ENCODE results near the gene NOM1. TPM values are rescaled to one million over a fixed set of nuclear protein-coding genes. Genes with fewer than 3 reads are reported as not detected.

The NOM1 gene
- total and polyA plus RNA-seq, 2 experiments from 2014 or later = 17.7 to 36.5 TPM

DNA sequence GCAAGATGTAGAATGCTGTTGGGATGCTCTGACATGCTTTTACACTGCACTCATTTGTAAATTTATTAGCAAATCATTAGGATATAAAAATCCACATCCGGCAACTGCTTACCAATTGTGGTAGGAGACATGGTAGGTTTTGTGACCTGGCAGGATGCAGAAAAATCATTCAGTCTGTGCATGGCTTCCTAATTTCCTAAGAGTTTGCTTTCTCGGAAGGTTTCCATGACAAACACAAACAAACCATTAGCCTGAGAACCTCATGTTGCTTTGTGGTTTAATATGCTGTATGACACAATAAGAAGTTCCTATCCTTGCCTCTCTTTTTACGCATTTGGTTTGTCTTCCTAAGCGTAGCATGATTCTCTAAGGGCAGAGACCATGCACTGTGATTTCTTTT, 41.9 kb upstream of the NOM1 start:
- DNase-seq (ENCODE audit: low spot score) (no peak), ATAC-seq (no peak)
- H3K79me2 ChIP-seq (replicated peaks; ENCODE audit: insufficient read depth) = no peaks in the 10 kb centered on the region
- no peak overlapping the region for H3K27ac ChIP-seq (ENCODE audit: low read depth)
- no peak overlapping the region for H2AFZ ChIP-seq
- Mint-ChIP-seq H3K4me3 (no peak overlapping the region), H3K4me1 (no peaks in the 10 kb centered on the region), H3K36me3 (ENCODE audit: low read depth) (no peaks in the 10 kb centered on the region), H3K27me3 (ENCODE audit: insufficient read depth, low read depth, poor library complexity) (no peaks in the 10 kb centered on the region), H3K27ac (no peak overlapping the region), H3K9me3 (0 out of 3 replicates have a peak, but pooled peaks cover 2% of the 10 kb centered on the region)
- H3K4me1 ChIP-seq (ENCODE audit: insufficient read depth) = no peaks in the 10 kb centered on the region
- TF ChIP-seq NANOG (IDR thresholded peaks at IDR 0.05; ENCODE audit: borderline replicate concordance) (no peak), CREB1 (CRISPR knock-in tag; IDR thresholded peaks at IDR 0.05; ENCODE audit: low read depth) (no peak), ZNF114 (CRISPR knock-in tag; IDR thresholded peaks at IDR 0.05) (no peak), STAT1 (IDR thresholded peaks at IDR 0.05; ENCODE audit: unreplicated experiment) (no peak), EZH2 (IDR thresholded peaks at IDR 0.05; ENCODE audit: low read depth, unreplicated experiment) (no peak), JUNB (IDR thresholded peaks at IDR 0.05; ENCODE audit: unreplicated experiment) (no peak), POLR2AphosphoS5 (IDR thresholded peaks at IDR 0.05; ENCODE audit: low read depth) (no peak), EZH2phosphoT487 (IDR thresholded peaks at IDR 0.05; ENCODE audit: unreplicated experiment) (no peak), ZNF331 (CRISPR knock-in tag; IDR thresholded peaks at IDR 0.05; ENCODE audit: low read depth) (no peak)
- TF ChIP-seq, protein P1, sequence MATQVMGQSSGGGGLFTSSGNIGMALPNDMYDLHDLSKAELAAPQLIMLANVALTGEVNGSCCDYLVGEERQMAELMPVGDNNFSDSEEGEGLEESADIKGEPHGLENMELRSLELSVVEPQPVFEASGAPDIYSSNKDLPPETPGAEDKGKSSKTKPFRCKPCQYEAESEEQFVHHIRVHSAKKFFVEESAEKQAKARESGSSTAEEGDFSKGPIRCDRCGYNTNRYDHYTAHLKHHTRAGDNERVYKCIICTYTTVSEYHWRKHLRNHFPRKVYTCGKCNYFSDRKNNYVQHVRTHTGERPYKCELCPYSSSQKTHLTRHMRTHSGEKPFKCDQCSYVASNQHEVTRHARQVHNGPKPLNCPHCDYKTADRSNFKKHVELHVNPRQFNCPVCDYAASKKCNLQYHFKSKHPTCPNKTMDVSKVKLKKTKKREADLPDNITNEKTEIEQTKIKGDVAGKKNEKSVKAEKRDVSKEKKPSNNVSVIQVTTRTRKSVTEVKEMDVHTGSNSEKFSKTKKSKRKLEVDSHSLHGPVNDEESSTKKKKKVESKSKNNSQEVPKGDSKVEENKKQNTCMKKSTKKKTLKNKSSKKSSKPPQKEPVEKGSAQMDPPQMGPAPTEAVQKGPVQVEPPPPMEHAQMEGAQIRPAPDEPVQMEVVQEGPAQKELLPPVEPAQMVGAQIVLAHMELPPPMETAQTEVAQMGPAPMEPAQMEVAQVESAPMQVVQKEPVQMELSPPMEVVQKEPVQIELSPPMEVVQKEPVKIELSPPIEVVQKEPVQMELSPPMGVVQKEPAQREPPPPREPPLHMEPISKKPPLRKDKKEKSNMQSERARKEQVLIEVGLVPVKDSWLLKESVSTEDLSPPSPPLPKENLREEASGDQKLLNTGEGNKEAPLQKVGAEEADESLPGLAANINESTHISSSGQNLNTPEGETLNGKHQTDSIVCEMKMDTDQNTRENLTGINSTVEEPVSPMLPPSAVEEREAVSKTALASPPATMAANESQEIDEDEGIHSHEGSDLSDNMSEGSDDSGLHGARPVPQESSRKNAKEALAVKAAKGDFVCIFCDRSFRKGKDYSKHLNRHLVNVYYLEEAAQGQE (IDR thresholded peaks at IDR 0.05; ENCODE audit: unreplicated experiment) = no peak
- TF ChIP-seq, protein P2, sequence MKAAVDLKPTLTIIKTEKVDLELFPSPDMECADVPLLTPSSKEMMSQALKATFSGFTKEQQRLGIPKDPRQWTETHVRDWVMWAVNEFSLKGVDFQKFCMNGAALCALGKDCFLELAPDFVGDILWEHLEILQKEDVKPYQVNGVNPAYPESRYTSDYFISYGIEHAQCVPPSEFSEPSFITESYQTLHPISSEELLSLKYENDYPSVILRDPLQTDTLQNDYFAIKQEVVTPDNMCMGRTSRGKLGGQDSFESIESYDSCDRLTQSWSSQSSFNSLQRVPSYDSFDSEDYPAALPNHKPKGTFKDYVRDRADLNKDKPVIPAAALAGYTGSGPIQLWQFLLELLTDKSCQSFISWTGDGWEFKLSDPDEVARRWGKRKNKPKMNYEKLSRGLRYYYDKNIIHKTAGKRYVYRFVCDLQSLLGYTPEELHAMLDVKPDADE (IDR thresholded peaks at IDR 0.05) = no peak
- TF ChIP-seq, protein P3, sequence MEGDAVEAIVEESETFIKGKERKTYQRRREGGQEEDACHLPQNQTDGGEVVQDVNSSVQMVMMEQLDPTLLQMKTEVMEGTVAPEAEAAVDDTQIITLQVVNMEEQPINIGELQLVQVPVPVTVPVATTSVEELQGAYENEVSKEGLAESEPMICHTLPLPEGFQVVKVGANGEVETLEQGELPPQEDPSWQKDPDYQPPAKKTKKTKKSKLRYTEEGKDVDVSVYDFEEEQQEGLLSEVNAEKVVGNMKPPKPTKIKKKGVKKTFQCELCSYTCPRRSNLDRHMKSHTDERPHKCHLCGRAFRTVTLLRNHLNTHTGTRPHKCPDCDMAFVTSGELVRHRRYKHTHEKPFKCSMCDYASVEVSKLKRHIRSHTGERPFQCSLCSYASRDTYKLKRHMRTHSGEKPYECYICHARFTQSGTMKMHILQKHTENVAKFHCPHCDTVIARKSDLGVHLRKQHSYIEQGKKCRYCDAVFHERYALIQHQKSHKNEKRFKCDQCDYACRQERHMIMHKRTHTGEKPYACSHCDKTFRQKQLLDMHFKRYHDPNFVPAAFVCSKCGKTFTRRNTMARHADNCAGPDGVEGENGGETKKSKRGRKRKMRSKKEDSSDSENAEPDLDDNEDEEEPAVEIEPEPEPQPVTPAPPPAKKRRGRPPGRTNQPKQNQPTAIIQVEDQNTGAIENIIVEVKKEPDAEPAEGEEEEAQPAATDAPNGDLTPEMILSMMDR (conservative IDR thresholded peaks at IDR 0.05; ENCODE audit: low read depth in 2 of 2) = no peak
- TF ChIP-seq, protein P4, sequence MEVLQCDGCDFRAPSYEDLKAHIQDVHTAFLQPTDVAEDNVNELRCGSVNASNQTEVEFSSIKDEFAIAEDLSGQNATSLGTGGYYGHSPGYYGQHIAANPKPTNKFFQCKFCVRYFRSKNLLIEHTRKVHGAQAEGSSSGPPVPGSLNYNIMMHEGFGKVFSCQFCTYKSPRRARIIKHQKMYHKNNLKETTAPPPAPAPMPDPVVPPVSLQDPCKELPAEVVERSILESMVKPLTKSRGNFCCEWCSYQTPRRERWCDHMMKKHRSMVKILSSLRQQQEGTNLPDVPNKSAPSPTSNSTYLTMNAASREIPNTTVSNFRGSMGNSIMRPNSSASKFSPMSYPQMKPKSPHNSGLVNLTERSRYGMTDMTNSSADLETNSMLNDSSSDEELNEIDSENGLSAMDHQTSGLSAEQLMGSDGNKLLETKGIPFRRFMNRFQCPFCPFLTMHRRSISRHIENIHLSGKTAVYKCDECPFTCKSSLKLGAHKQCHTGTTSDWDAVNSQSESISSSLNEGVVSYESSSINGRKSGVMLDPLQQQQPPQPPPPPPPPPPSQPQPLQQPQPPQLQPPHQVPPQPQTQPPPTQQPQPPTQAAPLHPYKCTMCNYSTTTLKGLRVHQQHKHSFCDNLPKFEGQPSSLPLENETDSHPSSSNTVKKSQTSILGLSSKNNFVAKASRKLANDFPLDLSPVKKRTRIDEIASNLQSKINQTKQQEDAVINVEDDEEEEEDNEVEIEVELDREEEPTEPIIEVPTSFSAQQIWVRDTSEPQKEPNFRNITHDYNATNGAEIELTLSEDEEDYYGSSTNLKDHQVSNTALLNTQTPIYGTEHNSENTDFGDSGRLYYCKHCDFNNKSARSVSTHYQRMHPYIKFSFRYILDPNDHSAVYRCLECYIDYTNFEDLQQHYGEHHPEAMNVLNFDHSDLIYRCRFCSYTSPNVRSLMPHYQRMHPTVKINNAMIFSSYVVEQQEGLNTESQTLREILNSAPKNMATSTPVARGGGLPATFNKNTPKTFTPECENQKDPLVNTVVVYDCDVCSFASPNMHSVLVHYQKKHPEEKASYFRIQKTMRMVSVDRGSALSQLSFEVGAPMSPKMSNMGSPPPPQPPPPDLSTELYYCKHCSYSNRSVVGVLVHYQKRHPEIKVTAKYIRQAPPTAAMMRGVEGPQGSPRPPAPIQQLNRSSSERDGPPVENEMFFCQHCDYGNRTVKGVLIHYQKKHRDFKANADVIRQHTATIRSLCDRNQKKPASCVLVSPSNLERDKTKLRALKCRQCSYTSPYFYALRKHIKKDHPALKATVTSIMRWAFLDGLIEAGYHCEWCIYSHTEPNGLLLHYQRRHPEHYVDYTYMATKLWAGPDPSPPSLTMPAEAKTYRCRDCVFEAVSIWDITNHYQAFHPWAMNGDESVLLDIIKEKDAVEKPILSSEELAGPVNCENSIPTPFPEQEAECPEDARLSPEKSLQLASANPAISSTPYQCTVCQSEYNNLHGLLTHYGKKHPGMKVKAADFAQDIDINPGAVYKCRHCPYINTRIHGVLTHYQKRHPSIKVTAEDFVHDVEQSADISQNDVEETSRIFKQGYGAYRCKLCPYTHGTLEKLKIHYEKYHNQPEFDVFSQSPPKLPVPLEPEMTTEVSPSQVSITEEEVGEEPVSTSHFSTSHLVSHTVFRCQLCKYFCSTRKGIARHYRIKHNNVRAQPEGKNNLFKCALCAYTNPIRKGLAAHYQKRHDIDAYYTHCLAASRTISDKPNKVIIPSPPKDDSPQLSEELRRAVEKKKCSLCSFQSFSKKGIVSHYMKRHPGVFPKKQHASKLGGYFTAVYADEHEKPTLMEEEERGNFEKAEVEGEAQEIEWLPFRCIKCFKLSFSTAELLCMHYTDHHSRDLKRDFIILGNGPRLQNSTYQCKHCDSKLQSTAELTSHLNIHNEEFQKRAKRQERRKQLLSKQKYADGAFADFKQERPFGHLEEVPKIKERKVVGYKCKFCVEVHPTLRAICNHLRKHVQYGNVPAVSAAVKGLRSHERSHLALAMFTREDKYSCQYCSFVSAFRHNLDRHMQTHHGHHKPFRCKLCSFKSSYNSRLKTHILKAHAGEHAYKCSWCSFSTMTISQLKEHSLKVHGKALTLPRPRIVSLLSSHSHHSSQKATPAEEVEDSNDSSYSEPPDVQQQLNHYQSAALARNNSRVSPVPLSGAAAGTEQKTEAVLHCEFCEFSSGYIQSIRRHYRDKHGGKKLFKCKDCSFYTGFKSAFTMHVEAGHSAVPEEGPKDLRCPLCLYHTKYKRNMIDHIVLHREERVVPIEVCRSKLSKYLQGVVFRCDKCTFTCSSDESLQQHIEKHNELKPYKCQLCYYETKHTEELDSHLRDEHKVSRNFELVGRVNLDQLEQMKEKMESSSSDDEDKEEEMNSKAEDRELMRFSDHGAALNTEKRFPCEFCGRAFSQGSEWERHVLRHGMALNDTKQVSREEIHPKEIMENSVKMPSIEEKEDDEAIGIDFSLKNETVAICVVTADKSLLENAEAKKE (CRISPR knock-in tag; IDR thresholded peaks at IDR 0.05) = no peak
- no peaks in the 10 kb centered on the region for H3K27me3 ChIP-seq (ENCODE audit: insufficient read depth)
- no peaks in the 10 kb centered on the region for H3K36me3 ChIP-seq (ENCODE audit: insufficient read depth)
- no peak overlapping the region for H3K4me2 ChIP-seq
- no peaks in the 10 kb centered on the region for H3F3A ChIP-seq (replicated peaks; ENCODE audit: low read depth)
- H3K4me3 ChIP-seq = no peak overlapping the region
- no peaks in the 10 kb centered on the region for H3K9me2 ChIP-seq (ENCODE audit: insufficient read depth)
- H4K20me1 ChIP-seq (replicated peaks; ENCODE audit: insufficient read depth) = no peaks in the 10 kb centered on the region

All from GM23338 (cell line).